Upper lobe of left lung (tissue), 4 donors: ENCODE results near the gene KIAA1614.

Experiments
- POLR2AphosphoS5 ChIP-seq, 2 donors: sonication (generic); formaldehyde crosslinking; IDR thresholded peaks; one replicate each; pipeline ENCODE4 v1.5.1; 2017; ENCODE audit warnings: antibody characterized with exemption in 2 of 2
- TF ChIP-seq, protein P1 (sequence below), 6 experiments: fragments of 450-650 bp in 4 of 6; fragments of 200-600 bp in 2 of 6; sonication (generic) in 2 of 6; IDR thresholded peaks; one replicate each; pipeline ENCODE4 v1.5.1; 2016 to 2019; ENCODE audit warnings: antibody characterized with exemption in 6 of 6

DNA sequence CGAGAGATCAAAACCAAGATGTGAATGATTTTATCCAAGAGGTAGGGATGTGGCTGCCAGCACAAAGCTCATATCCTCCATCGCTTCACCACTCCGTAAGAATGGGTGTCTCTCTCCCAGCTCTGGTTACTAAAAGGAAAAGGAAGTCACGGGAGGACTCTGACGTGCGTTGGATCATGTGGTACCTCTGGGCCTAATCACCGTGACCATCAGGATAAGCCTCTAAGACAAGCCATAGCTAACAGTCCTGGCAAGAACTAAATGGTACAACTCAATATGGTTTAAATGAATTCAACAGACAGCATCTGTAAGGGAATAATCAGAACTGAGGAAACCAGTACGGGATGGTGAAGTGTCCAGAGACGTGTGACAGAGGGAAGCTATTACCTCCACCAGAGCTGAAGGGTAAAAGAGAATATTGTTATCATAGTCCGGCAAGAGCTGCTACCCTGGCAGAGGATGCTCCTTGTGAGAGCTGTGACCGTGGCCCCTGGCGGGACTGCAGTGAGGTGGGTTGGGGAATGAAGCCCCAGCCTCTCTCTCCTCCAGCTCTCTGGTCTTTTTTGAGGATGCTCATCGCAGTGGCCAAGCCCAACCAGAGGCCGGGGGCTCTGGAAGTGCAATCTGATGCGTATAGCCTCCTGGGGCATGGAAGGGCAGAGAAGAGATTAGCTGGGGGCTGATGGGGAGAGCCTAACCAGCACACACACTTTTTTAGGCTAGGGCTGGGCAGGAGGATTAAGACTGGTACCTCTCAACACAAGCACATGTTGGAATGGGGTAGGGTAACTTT lies 54.2 kb downstream of the KIAA1614 start:
- TF ChIP-seq, protein P1, sequence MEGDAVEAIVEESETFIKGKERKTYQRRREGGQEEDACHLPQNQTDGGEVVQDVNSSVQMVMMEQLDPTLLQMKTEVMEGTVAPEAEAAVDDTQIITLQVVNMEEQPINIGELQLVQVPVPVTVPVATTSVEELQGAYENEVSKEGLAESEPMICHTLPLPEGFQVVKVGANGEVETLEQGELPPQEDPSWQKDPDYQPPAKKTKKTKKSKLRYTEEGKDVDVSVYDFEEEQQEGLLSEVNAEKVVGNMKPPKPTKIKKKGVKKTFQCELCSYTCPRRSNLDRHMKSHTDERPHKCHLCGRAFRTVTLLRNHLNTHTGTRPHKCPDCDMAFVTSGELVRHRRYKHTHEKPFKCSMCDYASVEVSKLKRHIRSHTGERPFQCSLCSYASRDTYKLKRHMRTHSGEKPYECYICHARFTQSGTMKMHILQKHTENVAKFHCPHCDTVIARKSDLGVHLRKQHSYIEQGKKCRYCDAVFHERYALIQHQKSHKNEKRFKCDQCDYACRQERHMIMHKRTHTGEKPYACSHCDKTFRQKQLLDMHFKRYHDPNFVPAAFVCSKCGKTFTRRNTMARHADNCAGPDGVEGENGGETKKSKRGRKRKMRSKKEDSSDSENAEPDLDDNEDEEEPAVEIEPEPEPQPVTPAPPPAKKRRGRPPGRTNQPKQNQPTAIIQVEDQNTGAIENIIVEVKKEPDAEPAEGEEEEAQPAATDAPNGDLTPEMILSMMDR (IDR thresholded peaks at IDR 0.05): no peak
- no peak for TF ChIP-seq POLR2AphosphoS5 (IDR thresholded peaks at IDR 0.05)
